GM23338 (cell line): ENCODE measurements around the gene HDHD2. TPM values are rescaled to one million over a fixed set of nuclear protein-coding genes. Genes with fewer than 3 reads are reported as not detected.
A peak's percentile ranks its signal among the peaks of the same experiment; 100 is the strongest.

Source experiments
- ATAC-seq: fragments of 200-7000 bp; cut with Tn5 transposase; 3 replicates; pipeline ENCODE4 v1.9.1; 2020
- DNase-seq: peaks from one replicate; pipeline ENCODE4 v3.0.0-alpha.2; 2015; ENCODE audit warnings: low spot score
- H2AFZ ChIP-seq: fragments of 200-600 bp; sonication (generic); 2 replicates; pipeline ENCODE4 v1.8.0; 2016; ENCODE audit warnings: antibody characterized with exemption, mild to moderate bottlenecking, moderate library complexity
- H3F3A ChIP-seq: fragments of 200-600 bp; sonication (generic); replicated peaks from 2 replicates; pipeline ENCODE4 v1.8.0; 2017; ENCODE audit warnings: antibody characterized with exemption, mixed run types, low read depth
- H3K27ac ChIP-seq: fragments of 200-600 bp; sonication (generic); 2 replicates; pipeline ENCODE4 v1.6.1; 2016; ENCODE audit warnings: low read depth
- H3K27me3 ChIP-seq: fragments of 200-600 bp; sonication (generic); 2 replicates; pipeline ENCODE4 v1.8.0; 2016; ENCODE audit warnings: mild to moderate bottlenecking, mixed run types, moderate library complexity; ENCODE audit not compliant: insufficient read depth
- H3K36me3 ChIP-seq: fragments of 200-600 bp; sonication (generic); 2 replicates; pipeline ENCODE4 v1.8.0; 2016; ENCODE audit warnings: mild to moderate bottlenecking; ENCODE audit not compliant: insufficient read depth
- H3K4me1 ChIP-seq: fragments of 200-600 bp; sonication (generic); 2 replicates; pipeline ENCODE4 v1.8.0; 2016; ENCODE audit warnings: mild to moderate bottlenecking, moderate library complexity; ENCODE audit not compliant: insufficient read depth
- H3K4me2 ChIP-seq: fragments of 200-600 bp; sonication (generic); 2 replicates; pipeline ENCODE4 v1.7.1; 2017; ENCODE audit warnings: mixed run types
- H3K4me3 ChIP-seq: fragments of 200-600 bp; sonication (generic); 2 replicates; pipeline ENCODE4 v1.6.1; 2016; ENCODE audit warnings: mixed run types
- H3K79me2 ChIP-seq: fragments of 200-600 bp; sonication (generic); replicated peaks from 2 replicates; pipeline ENCODE4 v1.8.0; 2017; ENCODE audit warnings: mild to moderate bottlenecking; ENCODE audit not compliant: insufficient read depth
- H3K9me2 ChIP-seq: fragments of 200-600 bp; sonication (generic); 2 replicates; pipeline ENCODE4 v1.8.0; 2017; ENCODE audit not compliant: insufficient read depth
- H4K20me1 ChIP-seq: fragments of 200-600 bp; sonication (generic); replicated peaks from 2 replicates; pipeline ENCODE4 v1.8.0; 2017; ENCODE audit warnings: mild to moderate bottlenecking; ENCODE audit not compliant: insufficient read depth
- H3K27ac Mint-ChIP-seq: 2 replicates; pipeline ENCODE4 v1.8.0; 2020; ENCODE audit warnings: inconsistent platforms, mild to moderate bottlenecking, moderate library complexity, mixed read lengths
- H3K27me3 Mint-ChIP-seq: 3 replicates; pipeline ENCODE4 v1.8.0; 2022; ENCODE audit warnings: low read depth, mild to moderate bottlenecking, moderate library complexity, mixed read lengths, inconsistent platforms; ENCODE audit not compliant: insufficient read depth, poor library complexity
- H3K36me3 Mint-ChIP-seq: 3 replicates; pipeline ENCODE4 v1.8.0; 2021; ENCODE audit warnings: low read depth, mild to moderate bottlenecking, inconsistent platforms, moderate library complexity, mixed read lengths
- H3K4me1 Mint-ChIP-seq: 3 replicates; pipeline ENCODE4 v1.8.0; 2020; ENCODE audit warnings: mild to moderate bottlenecking, inconsistent platforms, mixed read lengths
- H3K4me3 Mint-ChIP-seq: 3 replicates; pipeline ENCODE4 v1.8.0; 2021; ENCODE audit warnings: moderate library complexity, mild to moderate bottlenecking, inconsistent platforms, mixed read lengths
- H3K9me3 Mint-ChIP-seq: 3 replicates; pipeline ENCODE4 v1.8.0; 2020; ENCODE audit warnings: moderate library complexity, mild to moderate bottlenecking, inconsistent platforms, mixed read lengths
- ETS1 ChIP-seq: IDR thresholded peaks from 2 replicates; pipeline ENCODE4 v1.6.1; 2016; ENCODE audit warnings: antibody characterized with exemption
- EZH2 ChIP-seq: fragments of 200-600 bp; sonication (generic); IDR thresholded peaks from one replicate; pipeline ENCODE4 v1.8.0; 2017; ENCODE audit warnings: antibody characterized with exemption, mild to moderate bottlenecking, low read depth; ENCODE audit not compliant: unreplicated experiment
- POLR2AphosphoS5 ChIP-seq: IDR thresholded peaks from 2 replicates; pipeline ENCODE4 v1.6.1; 2016; ENCODE audit warnings: antibody characterized with exemption, low read depth
- ZNF114 ChIP-seq: fragments of 250-450 bp; sonication (Bioruptor Pico); IDR thresholded peaks from 2 replicates; pipeline ENCODE4 v1.5.0; 2020; ENCODE audit warnings: mild to moderate bottlenecking, moderate library complexity
- polyA plus RNA-seq: library from polyadenylated mRNA; unstranded; fragments of >200 nt; fragmentation: Nextera tagmentation; extraction: Ambion mirVana; gene quantifications from 2 replicates; pipeline ENCODE4 v1.2.1, GENCODE V29; 2016
- total RNA-seq: library from RNA; depleted of rRNA; stranded (reverse); fragments of >200 nt; shearing (Covaris generic); gene quantifications from 2 replicates; pipeline ENCODE4 v1.2.3, GENCODE V29; 2014
- TF ChIP-seq, protein P1 (sequence below): IDR thresholded peaks from one replicate; pipeline ENCODE4 v1.6.1; 2018; ENCODE audit warnings: antibody characterized with exemption; ENCODE audit not compliant: unreplicated experiment

The HDHD2 gene
- total and polyA plus RNA-seq, 2 experiments from 2014 or later: 25.9 to 32.2 TPM

DNA sequence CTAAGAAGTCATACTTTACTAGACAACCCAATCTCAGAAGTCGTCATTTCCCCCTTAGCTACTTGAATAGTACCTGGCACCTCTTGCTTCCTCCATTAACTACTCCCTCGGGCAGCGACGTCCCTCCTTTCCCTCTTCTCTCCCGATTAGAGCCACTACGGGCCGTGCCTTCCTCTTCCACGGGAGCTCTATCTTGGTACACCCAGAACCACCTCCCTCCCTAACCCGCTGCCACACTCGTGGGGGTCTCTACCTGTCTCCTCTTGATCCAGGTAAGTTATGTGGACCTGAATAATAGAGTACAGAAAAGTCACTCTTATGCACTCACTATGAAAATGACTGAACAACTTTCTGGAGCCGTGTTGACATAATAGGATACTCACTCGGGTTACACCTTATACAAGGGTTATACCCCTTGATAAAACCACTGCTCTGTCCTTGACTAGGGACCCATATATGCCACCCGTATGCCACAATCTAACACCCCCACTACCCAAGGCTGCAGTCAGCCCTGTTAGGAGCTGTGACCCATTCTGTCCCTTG is 595 bp upstream of the HDHD2 start:
- Mint-ChIP-seq H3K9me3 (peaks cover 2% of the 10 kb centered on the region; the same call in 1 of the 3 replicates), H3K4me3 (peak overlapping the region; percentile 93), H3K27ac (peak overlapping the region; percentile 90), H3K36me3 (peaks cover 4% of the 10 kb centered on the region; the same call in 1 of the 3 replicates), H3K27me3 (peaks cover 8% of the 10 kb centered on the region), H3K4me1 (peaks cover 20% of the 10 kb centered on the region)
- Histone ChIP-seq H3K27me3 (no peaks in the 10 kb centered on the region), H3K27ac (peak overlapping the region; percentile 92), H2AFZ (peak overlapping the region; percentile 97), H3K4me2 (peak overlapping the region; percentile 92), H3K79me2 (peaks cover 39% of the 10 kb centered on the region), H4K20me1 (0 out of 2 replicates have a peak, but pooled peaks cover 6% of the 10 kb centered on the region), H3K9me2 (no peaks in the 10 kb centered on the region), H3K4me3 (peak overlapping the region; percentile 77), H3K36me3 (peaks cover 7% of the 10 kb centered on the region; the same call in 1 of the 2 replicates), H3K4me1 (peaks cover 7% of the 10 kb centered on the region), H3F3A (peaks cover 6% of the 10 kb centered on the region; the same call in 1 of the 2 replicates)
- TF ChIP-seq, protein P1, sequence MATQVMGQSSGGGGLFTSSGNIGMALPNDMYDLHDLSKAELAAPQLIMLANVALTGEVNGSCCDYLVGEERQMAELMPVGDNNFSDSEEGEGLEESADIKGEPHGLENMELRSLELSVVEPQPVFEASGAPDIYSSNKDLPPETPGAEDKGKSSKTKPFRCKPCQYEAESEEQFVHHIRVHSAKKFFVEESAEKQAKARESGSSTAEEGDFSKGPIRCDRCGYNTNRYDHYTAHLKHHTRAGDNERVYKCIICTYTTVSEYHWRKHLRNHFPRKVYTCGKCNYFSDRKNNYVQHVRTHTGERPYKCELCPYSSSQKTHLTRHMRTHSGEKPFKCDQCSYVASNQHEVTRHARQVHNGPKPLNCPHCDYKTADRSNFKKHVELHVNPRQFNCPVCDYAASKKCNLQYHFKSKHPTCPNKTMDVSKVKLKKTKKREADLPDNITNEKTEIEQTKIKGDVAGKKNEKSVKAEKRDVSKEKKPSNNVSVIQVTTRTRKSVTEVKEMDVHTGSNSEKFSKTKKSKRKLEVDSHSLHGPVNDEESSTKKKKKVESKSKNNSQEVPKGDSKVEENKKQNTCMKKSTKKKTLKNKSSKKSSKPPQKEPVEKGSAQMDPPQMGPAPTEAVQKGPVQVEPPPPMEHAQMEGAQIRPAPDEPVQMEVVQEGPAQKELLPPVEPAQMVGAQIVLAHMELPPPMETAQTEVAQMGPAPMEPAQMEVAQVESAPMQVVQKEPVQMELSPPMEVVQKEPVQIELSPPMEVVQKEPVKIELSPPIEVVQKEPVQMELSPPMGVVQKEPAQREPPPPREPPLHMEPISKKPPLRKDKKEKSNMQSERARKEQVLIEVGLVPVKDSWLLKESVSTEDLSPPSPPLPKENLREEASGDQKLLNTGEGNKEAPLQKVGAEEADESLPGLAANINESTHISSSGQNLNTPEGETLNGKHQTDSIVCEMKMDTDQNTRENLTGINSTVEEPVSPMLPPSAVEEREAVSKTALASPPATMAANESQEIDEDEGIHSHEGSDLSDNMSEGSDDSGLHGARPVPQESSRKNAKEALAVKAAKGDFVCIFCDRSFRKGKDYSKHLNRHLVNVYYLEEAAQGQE: no peak
- TF ChIP-seq ZNF114 (CRISPR knock-in tag) (no peak), POLR2AphosphoS5 (no peak), EZH2 (no peak)
- ATAC-seq (peak; percentile 6; the same call in 2 of the 3 replicates), DNase-seq (peak; percentile 23)

DNA sequence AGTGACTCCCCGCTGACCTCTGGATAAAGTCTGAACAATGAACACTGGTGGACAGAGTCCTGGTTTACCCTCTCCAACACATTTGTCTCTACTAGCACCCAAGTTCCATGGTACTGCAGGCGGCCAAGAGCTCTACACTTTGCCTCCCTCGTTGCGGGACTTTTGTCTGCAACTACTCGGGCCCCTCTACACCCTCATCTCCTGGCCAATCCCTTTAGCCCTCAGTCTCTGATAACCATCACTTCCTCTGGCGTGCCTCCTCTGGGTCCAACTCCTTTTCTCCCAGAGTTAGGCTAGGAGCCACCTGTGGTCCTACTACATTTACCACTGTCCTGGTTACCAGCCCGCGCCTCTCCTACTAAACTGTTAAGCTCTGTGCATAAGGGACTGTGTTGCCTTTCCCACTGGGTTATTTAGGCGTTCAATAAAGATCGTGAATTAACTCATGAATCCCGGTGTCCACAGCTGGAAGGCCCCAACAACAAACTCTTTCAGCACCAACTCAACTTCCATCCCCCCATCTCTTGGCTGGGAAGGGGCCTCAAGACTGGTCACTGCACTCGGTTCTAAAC is 757 bp downstream of the HDHD2 start:
- Mint-ChIP-seq H3K36me3 (0 out of 3 replicates have a peak, but pooled peaks cover 4% of the 10 kb centered on the region), H3K9me3 (peaks cover 2% of the 10 kb centered on the region; the same call in 1 of the 3 replicates), H3K4me1 (peaks cover 20% of the 10 kb centered on the region), H3K27ac (peak overlapping the region; percentile 91), H3K27me3 (peaks cover 8% of the 10 kb centered on the region), H3K4me3 (peak overlapping the region; percentile 93)
- no peaks in the 10 kb centered on the region for H3K9me2 ChIP-seq
- peak overlapping the region; percentile 77 for H3K4me3 ChIP-seq
- no peaks in the 10 kb centered on the region for H3K36me3 ChIP-seq
- peak overlapping the region; percentile 92 for H3K4me2 ChIP-seq
- H3K4me1 ChIP-seq: peaks cover 7% of the 10 kb centered on the region
- ATAC-seq (peak; percentile 46), DNase-seq (peak; percentile 54)
- H2AFZ ChIP-seq: peak overlapping the region; percentile 97
- TF ChIP-seq, protein P1: no peak
- TF ChIP-seq ZNF114 (CRISPR knock-in tag) (no peak), ETS1 (no peak)
- peaks cover 52% of the 10 kb centered on the region for H3K79me2 ChIP-seq
- peaks cover 6% of the 10 kb centered on the region; the same call in 1 of the 2 replicates for H3F3A ChIP-seq
- H4K20me1 ChIP-seq: 0 out of 2 replicates have a peak, but pooled peaks cover 6% of the 10 kb centered on the region
- peak overlapping the region; percentile 92 for H3K27ac ChIP-seq
- no peaks in the 10 kb centered on the region for H3K27me3 ChIP-seq
